LNCAP (cell line): ENCODE data around the gene MAST4.

Source experiments
- TF ChIP-seq, protein P1 (sequence below): fragments of 450-650 bp; IDR thresholded peaks from 2 replicates; pipeline ENCODE4 v1.5.1; 2017; ENCODE audit warnings: mild to moderate bottlenecking

The MAST4 gene

DNA sequence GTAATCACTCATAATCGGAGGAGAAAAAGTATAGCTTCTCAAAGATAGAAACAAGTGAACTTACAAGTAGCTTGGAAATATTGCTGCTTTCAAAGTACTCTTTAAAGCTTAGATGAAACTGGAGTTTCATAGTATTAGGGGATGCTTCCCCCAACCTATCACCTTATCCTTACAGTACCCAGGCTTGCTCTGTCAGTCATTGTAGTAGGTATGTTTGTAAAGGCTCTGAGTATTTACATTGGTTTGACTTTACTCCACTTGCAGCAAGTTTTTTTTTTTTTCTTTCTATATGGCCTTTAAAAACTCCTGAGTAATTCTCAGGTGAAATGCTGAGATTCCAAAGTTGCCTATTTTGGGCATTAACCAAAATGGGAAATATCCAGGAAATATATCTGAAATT, 515.6 kb downstream of the MAST4 start:
- TF ChIP-seq, protein P1, sequence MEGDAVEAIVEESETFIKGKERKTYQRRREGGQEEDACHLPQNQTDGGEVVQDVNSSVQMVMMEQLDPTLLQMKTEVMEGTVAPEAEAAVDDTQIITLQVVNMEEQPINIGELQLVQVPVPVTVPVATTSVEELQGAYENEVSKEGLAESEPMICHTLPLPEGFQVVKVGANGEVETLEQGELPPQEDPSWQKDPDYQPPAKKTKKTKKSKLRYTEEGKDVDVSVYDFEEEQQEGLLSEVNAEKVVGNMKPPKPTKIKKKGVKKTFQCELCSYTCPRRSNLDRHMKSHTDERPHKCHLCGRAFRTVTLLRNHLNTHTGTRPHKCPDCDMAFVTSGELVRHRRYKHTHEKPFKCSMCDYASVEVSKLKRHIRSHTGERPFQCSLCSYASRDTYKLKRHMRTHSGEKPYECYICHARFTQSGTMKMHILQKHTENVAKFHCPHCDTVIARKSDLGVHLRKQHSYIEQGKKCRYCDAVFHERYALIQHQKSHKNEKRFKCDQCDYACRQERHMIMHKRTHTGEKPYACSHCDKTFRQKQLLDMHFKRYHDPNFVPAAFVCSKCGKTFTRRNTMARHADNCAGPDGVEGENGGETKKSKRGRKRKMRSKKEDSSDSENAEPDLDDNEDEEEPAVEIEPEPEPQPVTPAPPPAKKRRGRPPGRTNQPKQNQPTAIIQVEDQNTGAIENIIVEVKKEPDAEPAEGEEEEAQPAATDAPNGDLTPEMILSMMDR, result no peak

DNA sequence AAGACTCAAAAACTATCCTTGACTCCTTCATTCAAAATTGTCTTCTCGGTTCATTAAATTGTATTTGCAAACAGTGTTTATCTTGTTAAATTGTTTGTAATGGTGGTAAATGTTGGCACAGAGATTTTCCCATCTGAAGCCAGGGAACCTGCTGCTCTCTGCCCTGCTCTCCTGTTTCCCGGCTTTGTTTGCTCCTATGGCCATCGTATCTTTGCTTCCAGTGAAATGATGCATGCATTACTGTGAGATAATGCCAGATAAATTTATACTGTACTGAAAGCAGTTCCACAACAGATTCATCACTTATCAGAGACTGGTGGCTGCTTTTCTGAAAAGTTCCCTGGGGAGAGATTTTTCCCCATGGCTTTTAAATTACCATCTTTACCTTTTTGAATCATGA, 519.1 kb downstream of the MAST4 start:
- TF ChIP-seq, protein P1, result no peak

DNA sequence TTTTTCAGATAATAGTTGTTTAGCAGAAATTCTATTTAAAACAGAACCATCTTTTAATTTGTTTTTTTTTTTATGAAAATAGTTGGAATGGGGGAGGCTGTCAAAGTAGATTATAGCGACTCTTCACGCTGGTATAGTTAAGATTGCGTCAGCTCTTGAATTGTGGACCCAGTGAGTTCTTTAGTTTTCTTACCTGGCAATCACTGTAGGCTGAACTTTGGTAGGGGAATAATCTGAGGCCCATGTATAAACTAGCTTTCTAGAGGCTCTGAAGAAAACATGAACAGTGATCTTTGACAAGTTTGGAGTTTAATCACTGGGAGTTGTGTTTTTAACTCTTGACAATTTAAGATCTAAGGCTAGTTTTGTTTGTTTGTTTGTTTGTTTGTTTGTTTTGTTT, 519.6 kb downstream of the MAST4 start:
- TF ChIP-seq, protein P1, result no peak

DNA sequence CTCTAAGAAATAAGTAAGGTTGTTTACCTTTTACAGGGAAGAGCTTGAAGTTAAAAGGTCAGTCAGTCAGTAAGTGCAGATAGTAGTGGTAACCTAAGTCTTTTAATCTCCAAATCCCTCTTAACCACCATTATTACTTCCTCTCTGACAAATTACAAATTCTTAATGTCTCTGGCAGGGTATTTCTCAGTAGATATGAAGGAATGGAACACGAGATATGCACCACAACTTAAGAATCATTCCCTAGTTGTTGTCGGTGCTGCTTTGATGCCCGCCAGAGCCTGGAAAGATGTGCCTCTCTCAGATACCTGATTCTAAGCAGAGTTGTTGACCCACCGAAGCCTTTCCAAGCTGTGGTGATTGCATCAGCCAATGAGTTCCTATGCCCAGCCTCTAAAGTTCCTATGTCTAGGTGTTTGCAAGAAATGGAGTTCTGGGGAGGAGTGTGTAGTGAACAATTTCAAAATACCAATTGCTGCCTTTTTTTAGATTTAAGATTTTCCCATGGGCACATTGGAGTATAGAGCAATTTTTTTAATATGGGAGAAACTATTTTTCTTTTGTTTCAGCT, 521.9 kb downstream of the MAST4 start:
- TF ChIP-seq, protein P1, result no peak

DNA sequence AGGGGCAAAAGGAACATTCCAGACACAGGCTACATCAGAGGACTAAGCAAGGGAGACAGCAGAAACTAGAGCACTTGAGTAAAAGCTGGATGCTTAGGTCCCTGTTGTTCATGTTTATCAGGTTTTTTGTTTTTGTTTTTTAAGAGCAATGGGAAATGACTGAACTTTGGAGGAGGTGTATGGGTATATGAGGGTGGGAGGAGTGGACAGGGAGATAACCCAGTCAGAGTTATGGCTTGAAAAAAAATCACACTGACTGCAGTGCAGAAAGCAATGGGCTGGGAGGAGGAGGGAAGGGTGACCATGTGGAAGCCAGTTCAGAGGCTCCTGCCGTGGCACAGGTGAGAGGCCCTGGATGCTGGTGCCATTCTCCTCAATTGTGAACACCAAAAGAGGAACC, 522.8 kb downstream of the MAST4 start:
- TF ChIP-seq, protein P1, result no peak

DNA sequence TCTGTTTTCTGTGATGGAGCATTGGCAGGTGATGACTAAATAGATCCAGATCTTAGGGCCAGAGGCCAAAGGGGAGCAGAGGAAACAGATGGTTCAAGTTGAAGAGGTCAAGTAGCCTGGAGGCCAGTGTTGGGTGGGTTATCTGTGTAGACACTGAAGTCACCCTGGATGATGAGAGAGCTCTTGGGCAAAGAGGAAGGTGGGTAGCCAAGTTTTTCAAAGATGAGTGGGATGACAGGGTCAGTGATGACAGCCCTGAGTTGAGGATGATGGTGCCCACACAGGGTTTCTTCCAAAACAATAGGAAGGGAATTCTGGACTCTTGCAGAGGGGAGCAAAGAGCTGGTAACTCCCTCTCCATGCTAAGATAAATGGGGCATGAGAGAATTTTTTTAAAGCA, 523.8 kb downstream of the MAST4 start:
- TF ChIP-seq, protein P1, result no peak

DNA sequence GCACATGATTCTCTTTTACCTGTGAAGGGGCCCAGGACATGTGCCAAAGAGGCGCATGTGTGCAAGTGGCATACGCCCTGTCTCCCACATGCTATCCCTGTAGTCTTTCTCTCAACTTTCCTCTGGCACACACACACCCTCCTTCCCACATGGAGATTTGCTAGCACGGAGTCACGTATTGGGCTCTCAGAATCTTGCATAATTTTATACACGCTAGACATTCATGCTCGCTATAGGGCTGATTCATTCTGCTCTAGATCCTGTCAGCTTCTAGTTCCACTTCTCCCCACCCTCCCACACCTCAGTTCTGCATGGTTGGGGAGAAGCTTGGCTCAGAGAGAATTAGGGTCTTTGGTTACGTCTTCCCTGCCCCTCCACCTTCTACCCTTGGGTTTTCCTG, 527.6 kb downstream of the MAST4 start:
- TF ChIP-seq, protein P1, result no peak

DNA sequence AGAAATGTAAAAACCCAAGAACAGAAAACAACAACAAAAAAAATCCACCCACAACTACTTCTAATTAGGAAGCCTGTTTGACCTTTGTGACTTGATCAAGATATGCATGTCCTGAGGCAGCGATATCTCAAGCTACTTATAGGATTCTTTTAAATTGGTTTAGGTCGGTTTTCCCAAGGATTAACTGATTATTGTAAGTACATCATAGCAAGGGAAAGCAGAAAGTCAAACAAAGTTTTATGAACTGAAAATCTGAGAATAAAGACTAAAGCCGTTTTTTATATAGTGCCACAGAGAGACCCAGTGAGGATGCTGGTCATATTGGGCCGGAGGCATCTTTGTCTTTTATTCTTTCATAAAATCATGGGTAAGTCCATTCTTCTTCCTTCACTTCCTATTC, 528.4 kb downstream of the MAST4 start:
- TF ChIP-seq, protein P1, result no peak
